C4-2B (cell line): ENCODE results near the gene RBP5.

Experiments
- H3K27ac ChIP-seq: fragments of 450-650 bp; 2 replicates; pipeline ENCODE4 v1.5.1; 2017
- CTCF ChIP-seq: fragments of 450-650 bp; conservative IDR thresholded peaks from 2 replicates; pipeline ENCODE4 v1.5.1; 2017; ENCODE audit warnings: mild to moderate bottlenecking
- ZFX ChIP-seq: fragments of 450-650 bp; IDR thresholded peaks from 2 replicates; pipeline ENCODE4 v1.6.1; 2017

RBP5 gene

GRCh38 chr12:7161811-7162210 is 33.1 kb upstream of the RBP5 start:
- H3K27ac ChIP-seq = no peak overlapping the region
- TF ChIP-seq ZFX (no peak), CTCF (no peak)

- TF ChIP-seq ZFX (no peak), CTCF (no peak)
Measured at GRCh38 chr12:7161327-7161726, 32.6 kb upstream of the RBP5 start.

GRCh38 chr12:7160183-7160582 is 31.5 kb upstream of the RBP5 start:
- no peak overlapping the region for H3K27ac ChIP-seq

More at GRCh38 chr12:7161327-7161726, 32.6 kb upstream of the RBP5 start:
- no peak overlapping the region for H3K27ac ChIP-seq

GRCh38 chr12:7158781-7159609 is 30.3 kb upstream of the RBP5 start:
- no peak overlapping the region for H3K27ac ChIP-seq
- no peak for TF ChIP-seq ZFX
- TF ChIP-seq CTCF = no peak

More at GRCh38 chr12:7160183-7160582, 31.5 kb upstream of the RBP5 start:
- TF ChIP-seq CTCF (no peak), ZFX (no peak)

- no peak for TF ChIP-seq ZFX
- TF ChIP-seq CTCF = no peak
- no peak overlapping the region for H3K27ac ChIP-seq
Measured at GRCh38 chr12:7157391-7157790, 28.7 kb upstream of the RBP5 start.

GRCh38 chr12:7156259-7157197 is 27.8 kb upstream of the RBP5 start:
- TF ChIP-seq ZFX = no peak
- TF ChIP-seq CTCF = no peak
- H3K27ac ChIP-seq = no peak overlapping the region

- H3K27ac ChIP-seq = no peak overlapping the region
- TF ChIP-seq ZFX (no peak), CTCF (no peak)
Measured at GRCh38 chr12:7155471-7156034, 26.9 kb upstream of the RBP5 start.
